GM20000 (cell line): ENCODE data around the gene FAM13A.

Experiments used
- DNase-seq: peaks from one replicate; pipeline ENCODE4 v3.0.0; 2012; ENCODE audit warnings: low spot score
- TF ChIP-seq, protein P1 (sequence below): IDR thresholded peaks from 2 replicates; pipeline ENCODE4 v1.5.1; 2012; ENCODE audit warnings: mild to moderate bottlenecking, control low read depth; ENCODE audit errors: extremely low read depth, missing control alignments

FAM13A gene

DNA sequence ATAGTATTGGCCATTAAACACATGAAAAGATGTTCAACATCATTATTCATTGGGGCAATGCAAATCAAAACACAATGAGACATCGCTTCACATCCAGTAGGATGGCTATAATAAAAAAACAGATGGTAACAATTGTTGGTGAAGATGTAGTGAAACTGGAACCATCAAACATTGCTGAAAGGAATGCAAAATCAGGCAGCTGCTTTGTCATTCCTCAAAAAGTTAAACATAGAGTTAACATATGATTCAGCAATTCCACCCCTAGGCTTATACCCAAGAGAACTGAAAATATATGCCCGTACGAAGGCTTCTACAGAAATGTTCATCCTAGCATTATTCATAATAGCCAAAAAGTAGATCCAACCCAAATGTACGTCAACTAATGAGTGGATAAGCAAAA is 215.3 kb downstream of the FAM13A start:
- TF ChIP-seq, protein P1, sequence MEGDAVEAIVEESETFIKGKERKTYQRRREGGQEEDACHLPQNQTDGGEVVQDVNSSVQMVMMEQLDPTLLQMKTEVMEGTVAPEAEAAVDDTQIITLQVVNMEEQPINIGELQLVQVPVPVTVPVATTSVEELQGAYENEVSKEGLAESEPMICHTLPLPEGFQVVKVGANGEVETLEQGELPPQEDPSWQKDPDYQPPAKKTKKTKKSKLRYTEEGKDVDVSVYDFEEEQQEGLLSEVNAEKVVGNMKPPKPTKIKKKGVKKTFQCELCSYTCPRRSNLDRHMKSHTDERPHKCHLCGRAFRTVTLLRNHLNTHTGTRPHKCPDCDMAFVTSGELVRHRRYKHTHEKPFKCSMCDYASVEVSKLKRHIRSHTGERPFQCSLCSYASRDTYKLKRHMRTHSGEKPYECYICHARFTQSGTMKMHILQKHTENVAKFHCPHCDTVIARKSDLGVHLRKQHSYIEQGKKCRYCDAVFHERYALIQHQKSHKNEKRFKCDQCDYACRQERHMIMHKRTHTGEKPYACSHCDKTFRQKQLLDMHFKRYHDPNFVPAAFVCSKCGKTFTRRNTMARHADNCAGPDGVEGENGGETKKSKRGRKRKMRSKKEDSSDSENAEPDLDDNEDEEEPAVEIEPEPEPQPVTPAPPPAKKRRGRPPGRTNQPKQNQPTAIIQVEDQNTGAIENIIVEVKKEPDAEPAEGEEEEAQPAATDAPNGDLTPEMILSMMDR, result no peak
- DNase-seq, result no peak

DNA sequence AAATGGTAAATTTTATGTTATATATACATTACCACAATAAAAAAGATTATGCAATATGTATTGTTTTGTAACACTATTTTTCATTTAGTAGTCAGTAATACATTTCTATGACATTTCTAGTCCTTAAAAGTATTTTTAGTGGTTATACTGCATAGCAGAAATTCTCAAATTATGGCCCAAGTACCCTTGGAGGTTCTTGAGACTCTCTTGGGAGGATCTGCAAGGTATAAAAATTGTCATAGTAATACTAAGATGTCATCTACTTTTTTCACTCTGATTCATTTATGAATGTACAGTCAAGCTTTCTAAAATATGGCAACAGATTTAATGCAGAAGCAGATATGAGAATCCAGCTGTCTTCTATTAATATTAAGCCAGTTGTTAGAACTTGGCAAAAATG is 220.8 kb downstream of the FAM13A start:
- DNase-seq, result no peak
- TF ChIP-seq, protein P1, result no peak

DNA sequence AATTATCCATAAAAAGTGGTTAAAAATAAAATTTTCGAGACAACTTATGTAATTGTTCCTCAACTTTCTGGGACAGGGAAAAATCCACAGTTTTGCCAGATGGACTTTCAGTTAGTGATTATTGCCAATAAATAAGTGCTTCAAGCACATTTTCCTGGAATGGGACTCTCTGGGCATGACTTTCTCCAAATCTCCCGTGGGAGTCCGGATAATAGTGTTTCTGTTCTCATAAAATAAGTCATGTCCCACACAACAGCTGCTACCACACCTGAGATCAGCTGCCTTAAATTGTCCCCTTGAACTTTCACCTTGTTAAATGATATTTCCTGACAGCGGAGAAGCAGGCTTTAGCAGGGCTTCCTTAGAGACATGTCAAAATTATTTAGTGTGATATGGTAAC is 226.0 kb downstream of the FAM13A start:
- TF ChIP-seq, protein P1, result no peak
- no peak for DNase-seq

DNA sequence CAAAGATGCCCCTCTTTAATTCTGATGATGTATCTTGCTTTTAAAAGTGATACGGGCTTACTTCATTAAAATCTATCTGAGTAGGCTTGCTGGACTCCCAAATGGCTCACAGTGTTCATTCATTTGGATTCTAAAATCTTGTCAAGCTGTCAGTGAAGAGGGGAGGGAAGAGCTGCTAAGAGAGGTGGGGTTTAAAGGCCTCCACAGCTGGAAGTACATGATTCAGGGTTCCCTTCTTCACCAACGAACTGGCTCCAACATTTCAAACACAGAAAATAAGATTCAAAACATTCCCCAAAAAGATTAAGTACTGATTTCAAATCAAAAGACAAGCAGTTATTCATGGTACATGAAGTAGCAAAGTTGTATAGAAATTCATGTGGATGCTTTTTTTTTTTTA is 226.4 kb downstream of the FAM13A start:
- DNase-seq, result no peak
- TF ChIP-seq, protein P1, result no peak

DNA sequence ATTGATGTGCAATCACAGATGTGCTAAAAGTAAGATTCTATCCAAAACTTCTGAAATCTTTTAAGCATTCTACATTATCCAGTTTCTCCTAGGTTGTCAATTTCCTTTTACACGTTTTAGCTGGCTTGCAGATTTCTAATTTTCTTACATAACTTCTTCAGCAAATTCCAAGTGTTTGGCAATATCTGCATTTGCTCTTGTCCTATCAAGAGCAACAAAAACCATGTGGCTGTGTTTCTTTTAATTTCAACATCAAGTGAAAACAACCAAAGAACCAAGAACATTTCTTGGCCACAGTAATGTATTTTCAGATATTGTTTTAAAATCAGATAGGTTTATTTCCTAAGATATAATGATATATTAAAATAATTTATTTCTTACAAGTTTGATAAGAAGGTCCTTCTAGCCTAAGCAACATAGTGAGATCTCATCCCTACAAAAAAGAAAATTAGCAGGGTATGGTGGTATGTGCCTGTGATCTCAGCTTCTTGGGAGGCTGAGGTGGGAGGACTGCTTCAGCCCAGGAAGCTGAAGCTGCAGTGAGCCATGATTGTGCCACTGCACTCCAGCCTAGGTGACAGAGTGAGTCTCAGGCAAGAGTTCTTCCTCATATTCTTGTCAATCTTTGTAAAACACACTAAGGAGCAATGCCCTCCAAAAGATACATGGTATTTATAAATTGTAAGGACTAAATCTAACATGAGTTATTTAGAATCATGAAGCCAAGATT is 228.0 kb downstream of the FAM13A start:
- TF ChIP-seq, protein P1, result no peak
- DNase-seq, result no peak

DNA sequence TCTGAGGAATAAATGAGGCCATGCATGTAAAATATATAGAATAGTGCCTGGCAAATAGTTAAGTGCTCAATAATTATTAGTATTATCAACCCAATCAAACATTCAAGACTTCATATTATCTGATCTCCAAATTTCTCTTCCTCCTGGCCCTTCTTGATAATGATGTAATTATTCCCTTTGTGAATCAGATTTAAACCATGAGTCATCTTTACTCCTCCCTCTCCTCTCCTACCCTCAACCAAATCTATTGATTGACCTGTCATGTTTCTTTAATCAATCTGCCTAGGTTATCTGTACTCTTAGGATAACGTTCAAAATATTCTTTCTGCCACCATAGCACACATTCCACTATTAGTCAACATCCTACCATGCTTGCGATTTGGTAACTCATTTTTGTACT is 229.5 kb downstream of the FAM13A start:
- TF ChIP-seq, protein P1, result no peak
- no peak for DNase-seq

DNA sequence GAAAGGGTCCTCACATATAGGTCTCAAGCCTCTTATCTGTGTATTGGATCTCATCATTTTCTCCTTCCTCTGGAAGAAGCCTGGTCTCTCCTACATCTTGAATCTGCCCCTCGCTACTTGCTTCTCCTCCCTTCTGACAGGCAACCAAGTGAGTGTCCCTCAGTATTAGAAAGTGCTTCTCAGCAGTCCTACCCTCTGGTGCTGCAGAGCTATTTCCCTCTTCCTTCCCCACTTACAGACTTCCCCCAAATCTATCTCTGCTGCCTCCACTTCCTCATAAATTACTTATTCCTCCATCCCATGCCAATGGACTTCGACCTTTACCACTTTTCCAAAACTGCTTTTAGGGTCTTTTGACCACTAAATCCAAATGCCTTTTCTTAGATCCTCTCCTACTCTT is 230.2 kb downstream of the FAM13A start:
- DNase-seq, result no peak
- TF ChIP-seq, protein P1, result no peak
